Activated naive CD8-positive, alpha-beta T cell treated with anti-CD3 and anti-CD28 coated beads, Interleukin-2, amount 50 U/mL, for 24 hours (primary cell): Measurements from ENCODE around the gene BBOX1.
"Not testable (repeated sequence)": the region's sequence is repeated elsewhere in the genome, so short reads cannot be mapped to it uniquely, and the experiment has no call there.

Experiments
- ATAC-seq: fragments of 150-1000 bp; cut with Tn5 transposase; one replicate; pipeline ENCODE4 v1.10.0; 2021
- DNase-seq: peaks from one replicate; pipeline ENCODE4 v3.0.0; 2021
- H3K27ac Mint-ChIP-seq: one replicate; pipeline ENCODE4 v1.8.0; 2021; ENCODE audit warnings: mild to moderate bottlenecking, mixed read lengths
- H3K27me3 Mint-ChIP-seq: one replicate; pipeline ENCODE4 v1.8.0; 2021; ENCODE audit warnings: mixed read lengths
- H3K36me3 Mint-ChIP-seq: one replicate; pipeline ENCODE4 v1.8.0; 2021; ENCODE audit warnings: low read depth, mixed read lengths
- H3K4me1 Mint-ChIP-seq: one replicate; pipeline ENCODE4 v1.8.0; 2021; ENCODE audit warnings: mixed read lengths
- H3K4me3 Mint-ChIP-seq: one replicate; pipeline ENCODE4 v1.8.0; 2021; ENCODE audit warnings: mild to moderate bottlenecking, moderate library complexity, mixed read lengths
- H3K9me3 Mint-ChIP-seq: one replicate; pipeline ENCODE4 v1.8.0; 2021; ENCODE audit warnings: mixed read lengths

Gene BBOX1

GRCh38 chr11:27118371-27118770 is 77.8 kb downstream of the BBOX1 start:
- Mint-ChIP-seq H3K4me3 (no peak overlapping the region), H3K36me3 (no peaks in the 10 kb centered on the region), H3K27me3 (no peaks in the 10 kb centered on the region), H3K4me1 (no peaks in the 10 kb centered on the region), H3K27ac (no peak overlapping the region), H3K9me3 (no peaks in the 10 kb centered on the region)
- ATAC-seq (no peak), DNase-seq (no peak)

GRCh38 chr11:27118949-27119348 is 78.3 kb downstream of the BBOX1 start:
- DNase-seq, result no peak
- no peak overlapping the region for H3K4me3 Mint-ChIP-seq
- H3K27me3 Mint-ChIP-seq, result no peaks in the 10 kb centered on the region

GRCh38 chr11:27119396-27119795 is 78.8 kb downstream of the BBOX1 start:
- ATAC-seq (no peak), DNase-seq (no peak)
- Mint-ChIP-seq H3K27me3 (no peaks in the 10 kb centered on the region), H3K9me3 (no peaks in the 10 kb centered on the region), H3K36me3 (no peaks in the 10 kb centered on the region), H3K4me3 (no peak overlapping the region), H3K27ac (no peak overlapping the region), H3K4me1 (no peaks in the 10 kb centered on the region)

More at GRCh38 chr11:27118949-27119348, 78.3 kb downstream of the BBOX1 start:
- no peaks in the 10 kb centered on the region for H3K9me3 Mint-ChIP-seq
- H3K27ac Mint-ChIP-seq, result no peak overlapping the region
- no peaks in the 10 kb centered on the region for H3K36me3 Mint-ChIP-seq
- no peaks in the 10 kb centered on the region for H3K4me1 Mint-ChIP-seq
- no peak for ATAC-seq

- Mint-ChIP-seq H3K27me3 (no peaks in the 10 kb centered on the region), H3K36me3 (no peaks in the 10 kb centered on the region), H3K4me1 (no peaks in the 10 kb centered on the region), H3K27ac (no peak overlapping the region), H3K4me3 (no peak overlapping the region), H3K9me3 (no peaks in the 10 kb centered on the region)
- ATAC-seq (no peak), DNase-seq (no peak)
These were observed 79.6 kb downstream of the BBOX1 start for GRCh38 chr11:27120211-27120610.

GRCh38 chr11:27122001-27122400 is 81.4 kb downstream of the BBOX1 start:
- H3K27ac Mint-ChIP-seq, result no peak overlapping the region
- no peaks in the 10 kb centered on the region for H3K27me3 Mint-ChIP-seq
- H3K9me3 Mint-ChIP-seq, result no peaks in the 10 kb centered on the region
- DNase-seq (no peak), ATAC-seq (no peak)
- H3K4me3 Mint-ChIP-seq, result no peak overlapping the region
- no peaks in the 10 kb centered on the region for H3K36me3 Mint-ChIP-seq
- H3K4me1 Mint-ChIP-seq, result no peaks in the 10 kb centered on the region

- DNase-seq (no peak), ATAC-seq (no peak)
- Mint-ChIP-seq H3K4me3 (no peak overlapping the region), H3K27me3 (no peaks in the 10 kb centered on the region), H3K27ac (no peak overlapping the region), H3K36me3 (no peaks in the 10 kb centered on the region), H3K9me3 (no peaks in the 10 kb centered on the region), H3K4me1 (no peaks in the 10 kb centered on the region)
These were observed 84.1 kb downstream of the BBOX1 start for GRCh38 chr11:27124514-27125264.

GRCh38 chr11:27129686-27130085 is 89.1 kb downstream of the BBOX1 start:
- Mint-ChIP-seq H3K9me3 (peaks cover 17% of the 10 kb centered on the region), H3K4me3 (no peak overlapping the region), H3K36me3 (no peaks in the 10 kb centered on the region), H3K27me3 (no peaks in the 10 kb centered on the region), H3K27ac (no peak overlapping the region), H3K4me1 (no peaks in the 10 kb centered on the region)
- ATAC-seq, result no peak
- no peak for DNase-seq

GRCh38 chr11:27130806-27131205 is 90.2 kb downstream of the BBOX1 start:
- H3K36me3 Mint-ChIP-seq, result no peaks in the 10 kb centered on the region
- ATAC-seq, result no peak
- H3K4me3 Mint-ChIP-seq, result no peak overlapping the region
- no peak overlapping the region for H3K27ac Mint-ChIP-seq
- DNase-seq, result no peak
- peaks cover 26% of the 10 kb centered on the region for H3K9me3 Mint-ChIP-seq
- H3K27me3 Mint-ChIP-seq, result no peaks in the 10 kb centered on the region
- no peaks in the 10 kb centered on the region for H3K4me1 Mint-ChIP-seq

GRCh38 chr11:27135924-27136329 is 95.3 kb downstream of the BBOX1 start:
- not testable (repeated sequence) for H3K27me3 Mint-ChIP-seq, H3K36me3 Mint-ChIP-seq, H3K4me3 Mint-ChIP-seq, ATAC-seq, H3K27ac Mint-ChIP-seq, DNase-seq, H3K4me1 Mint-ChIP-seq
- H3K9me3 Mint-ChIP-seq, result peaks cover 36% of the 10 kb centered on the region

- H3K27me3 Mint-ChIP-seq, result peaks cover 1% of the 10 kb centered on the region
- H3K27ac Mint-ChIP-seq, result no peak overlapping the region
- no peaks in the 10 kb centered on the region for H3K36me3 Mint-ChIP-seq
- no peak overlapping the region for H3K4me3 Mint-ChIP-seq
- DNase-seq (no peak), ATAC-seq (no peak)
- H3K4me1 Mint-ChIP-seq, result no peaks in the 10 kb centered on the region
- peaks cover 40% of the 10 kb centered on the region for H3K9me3 Mint-ChIP-seq
These were observed 98.1 kb downstream of the BBOX1 start for GRCh38 chr11:27138716-27139115.

GRCh38 chr11:27139742-27140367 is 99.2 kb downstream of the BBOX1 start:
- Mint-ChIP-seq H3K27me3 (peaks cover 1% of the 10 kb centered on the region), H3K27ac (no peak overlapping the region), H3K9me3 (peaks cover 34% of the 10 kb centered on the region), H3K4me3 (no peak overlapping the region), H3K36me3 (no peaks in the 10 kb centered on the region), H3K4me1 (no peaks in the 10 kb centered on the region)
- ATAC-seq (no peak), DNase-seq (no peak)

- Mint-ChIP-seq H3K4me3 (no peak overlapping the region), H3K27me3 (peaks cover 1% of the 10 kb centered on the region), H3K4me1 (no peaks in the 10 kb centered on the region), H3K36me3 (no peaks in the 10 kb centered on the region), H3K27ac (no peak overlapping the region), H3K9me3 (peaks cover 19% of the 10 kb centered on the region)
- no peak for DNase-seq
- ATAC-seq, result no peak
These were observed 101.0 kb downstream of the BBOX1 start for GRCh38 chr11:27141576-27141975.

GRCh38 chr11:27147916-27148315 is 107.3 kb downstream of the BBOX1 start:
- no peaks in the 10 kb centered on the region for H3K4me1 Mint-ChIP-seq
- H3K36me3 Mint-ChIP-seq, result no peaks in the 10 kb centered on the region
- H3K4me3 Mint-ChIP-seq, result no peak overlapping the region
- DNase-seq (no peak), ATAC-seq (no peak)
- H3K27ac Mint-ChIP-seq, result no peak overlapping the region
- no peaks in the 10 kb centered on the region for H3K27me3 Mint-ChIP-seq
- H3K9me3 Mint-ChIP-seq, result no peaks in the 10 kb centered on the region

GRCh38 chr11:27148506-27148905 is 107.9 kb downstream of the BBOX1 start:
- ATAC-seq (no peak), DNase-seq (no peak)
- H3K36me3 Mint-ChIP-seq, result no peaks in the 10 kb centered on the region
- H3K27me3 Mint-ChIP-seq, result no peaks in the 10 kb centered on the region
- no peaks in the 10 kb centered on the region for H3K4me1 Mint-ChIP-seq
- H3K9me3 Mint-ChIP-seq, result no peaks in the 10 kb centered on the region
- H3K27ac Mint-ChIP-seq, result no peak overlapping the region
- no peak overlapping the region for H3K4me3 Mint-ChIP-seq

- no peak for DNase-seq
- Mint-ChIP-seq H3K9me3 (no peaks in the 10 kb centered on the region), H3K27me3 (no peaks in the 10 kb centered on the region), H3K27ac (no peak overlapping the region), H3K4me1 (no peaks in the 10 kb centered on the region), H3K4me3 (no peak overlapping the region), H3K36me3 (no peaks in the 10 kb centered on the region)
- no peak for ATAC-seq
These were observed 109.5 kb downstream of the BBOX1 start for GRCh38 chr11:27150098-27150497.
